Femur (tissue), 1 donor: ENCODE measurements around the gene UBE2O.

Experiments
- DNase-seq: peaks from one replicate; pipeline ENCODE4 v3.0.0-alpha.2; 2017

UBE2O gene

GRCh38 chr17:76452660-76453430 lies at the start of gene UBE2O:
Gene UBE2O, minus strand, starts transcription at chr17:76453152. Its CDS starts 11 bp downstream, at chr17:76453141.
- peak; percentile 92 for DNase-seq

- no peak for DNase-seq
Observed at GRCh38 chr17:76501827-76502307, 48.9 kb upstream of the UBE2O start.

GRCh38 chr17:76501018-76501826 lies 48.3 kb upstream of the UBE2O start, which contains the start of gene RHBDF2:
Gene RHBDF2, minus strand, starts transcription at chr17:76501423. Its CDS starts 19,899 bp downstream, at chr17:76481524.
- DNase-seq: peak; percentile 91

- no peak for DNase-seq
Observed at GRCh38 chr17:76500747-76501017, 47.7 kb upstream of the UBE2O start.

- DNase-seq: no peak
Observed at GRCh38 chr17:76500074-76500746, 47.3 kb upstream of the UBE2O start.

GRCh38 chr17:76499267-76499667 lies 46.3 kb upstream of the UBE2O start:
- no peak for DNase-seq

GRCh38 chr17:76498876-76499251 lies 45.9 kb upstream of the UBE2O start:
- no peak for DNase-seq

- peak; percentile 83 for DNase-seq
Observed at GRCh38 chr17:76497979-76498875, 45.3 kb upstream of the UBE2O start.

GRCh38 chr17:76497699-76497978 lies 44.7 kb upstream of the UBE2O start:
- DNase-seq: no peak

GRCh38 chr17:76496464-76496863 lies 43.5 kb upstream of the UBE2O start:
- no peak for DNase-seq

- DNase-seq: no peak
Observed at GRCh38 chr17:76495663-76496400, 42.9 kb upstream of the UBE2O start.

- DNase-seq: no peak
Observed at GRCh38 chr17:76493505-76494167, 40.7 kb upstream of the UBE2O start.

- peak; percentile 80 for DNase-seq
Observed at GRCh38 chr17:76492989-76493501, 40.1 kb upstream of the UBE2O start.

GRCh38 chr17:76492123-76492988 lies 39.4 kb upstream of the UBE2O start:
- DNase-seq: peak; percentile 46

GRCh38 chr17:76491271-76492122 lies 38.5 kb upstream of the UBE2O start:
- DNase-seq: no peak

GRCh38 chr17:76490112-76490710 lies 37.3 kb upstream of the UBE2O start:
- DNase-seq: no peak

GRCh38 chr17:76487451-76488192 lies 34.7 kb upstream of the UBE2O start:
- no peak for DNase-seq

- no peak for DNase-seq
Observed at GRCh38 chr17:76485569-76485968, 32.6 kb upstream of the UBE2O start.
